ENCODE data around the gene PRRC2C. TPM values are rescaled to one million over a fixed set of nuclear protein-coding genes. Genes with fewer than 3 reads are reported as not detected.
"Not testable (repeated sequence)": the region's sequence is repeated elsewhere in the genome, so short reads cannot be mapped to it uniquely, and the experiment has no call there.

PRRC2C gene
- total RNA-seq, 1 experiment from 2014 or later = 27.6 TPM

DNA sequence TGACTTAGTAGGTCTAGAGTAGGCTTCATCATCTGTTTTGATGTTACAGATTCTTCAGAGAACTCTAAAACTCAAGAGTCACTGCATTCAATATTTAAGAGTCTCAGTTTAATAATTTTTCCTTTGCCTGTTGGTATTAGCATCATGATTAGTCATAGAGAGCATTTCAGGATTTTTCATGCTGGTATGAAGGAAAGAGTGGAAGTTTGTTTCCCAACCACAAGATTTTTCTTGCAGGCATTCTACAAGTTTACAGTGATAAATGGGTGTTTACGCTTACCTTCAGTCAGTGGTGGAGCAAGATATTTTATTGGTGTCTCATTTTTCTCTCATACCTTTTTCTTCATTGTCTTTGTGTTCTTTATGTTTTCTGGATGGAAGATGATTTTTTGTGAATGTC, 78.3 kb downstream of the PRRC2C start:
- in situ Hi-C loops (cut with HindIII; ENCODE audit: low pct_unique_long_range_greater_than_20kb, low sequenced_read_pairs) = no loop called here

DNA sequence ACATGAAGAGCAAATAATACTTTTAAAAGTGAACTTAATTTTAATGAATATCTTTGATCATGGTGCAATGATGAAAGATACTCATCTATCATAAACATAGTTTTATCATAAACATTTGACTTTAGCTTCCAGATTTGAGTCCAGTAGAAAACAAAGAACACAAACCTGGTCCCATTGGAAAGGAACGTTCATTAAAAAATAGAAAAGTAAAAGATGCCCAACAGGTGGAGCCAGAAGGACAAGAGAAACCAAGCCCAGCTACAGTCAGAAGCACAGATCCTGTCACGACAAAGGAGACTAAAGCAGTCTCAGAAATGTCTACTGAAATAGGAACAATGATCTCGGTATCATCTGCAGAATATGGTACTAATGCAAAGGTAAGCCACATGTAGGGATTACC, 81.1 kb downstream of the PRRC2C start:
- in situ Hi-C loops (cut with HindIII; ENCODE audit: low pct_unique_long_range_greater_than_20kb, low sequenced_read_pairs) = no loop called here
- DNase-seq (ENCODE audit: low read depth) = no peak

More for the DNA sequence above, 78.3 kb downstream of the PRRC2C start:
- no peak for DNase-seq (ENCODE audit: low read depth)

DNA sequence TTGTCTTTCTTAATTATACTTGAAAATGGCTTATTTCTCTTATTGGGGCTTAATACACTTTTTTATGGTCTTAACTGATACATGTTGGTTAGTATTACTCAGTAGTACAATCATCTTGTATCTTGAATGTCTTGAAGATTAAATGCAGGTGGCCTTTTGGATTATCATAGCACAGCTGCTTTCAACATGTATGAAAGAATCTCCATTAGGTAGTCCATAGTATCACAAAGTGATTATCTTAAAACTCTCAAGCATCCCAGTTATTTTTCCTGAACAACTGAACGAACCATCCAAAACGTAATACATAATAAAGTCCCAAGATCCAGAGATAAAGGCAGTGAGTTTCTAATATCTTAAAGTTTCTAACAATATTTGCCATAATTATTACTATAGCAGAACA, 85.0 kb downstream of the PRRC2C start:
- DNase-seq (ENCODE audit: low read depth) = no peak
- in situ Hi-C loops (cut with HindIII; ENCODE audit: low pct_unique_long_range_greater_than_20kb, low sequenced_read_pairs) = no loop called here

DNA sequence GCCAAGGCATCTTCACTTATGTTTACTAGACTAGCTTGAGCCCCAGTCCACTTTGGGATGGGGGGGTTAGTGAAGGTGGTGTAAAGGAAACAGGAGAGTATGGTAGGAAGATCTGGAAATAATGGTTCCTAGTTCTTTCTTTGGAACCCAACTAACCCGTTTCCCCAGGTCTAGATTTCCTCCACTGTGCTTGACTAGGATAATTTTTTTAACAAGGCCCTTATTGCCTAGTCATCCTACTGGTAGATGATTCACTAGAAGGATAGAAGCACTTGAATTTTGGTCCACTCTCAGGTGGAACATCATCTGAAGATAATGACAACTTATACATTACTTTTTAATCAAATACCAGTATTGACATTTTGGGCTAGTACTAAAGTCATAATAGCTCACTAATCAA, 90.8 kb downstream of the PRRC2C start:
- in situ Hi-C loops (cut with HindIII; ENCODE audit: low pct_unique_long_range_greater_than_20kb, low sequenced_read_pairs) = no loop called here
- peak; percentile 35 for DNase-seq (ENCODE audit: low read depth)

DNA sequence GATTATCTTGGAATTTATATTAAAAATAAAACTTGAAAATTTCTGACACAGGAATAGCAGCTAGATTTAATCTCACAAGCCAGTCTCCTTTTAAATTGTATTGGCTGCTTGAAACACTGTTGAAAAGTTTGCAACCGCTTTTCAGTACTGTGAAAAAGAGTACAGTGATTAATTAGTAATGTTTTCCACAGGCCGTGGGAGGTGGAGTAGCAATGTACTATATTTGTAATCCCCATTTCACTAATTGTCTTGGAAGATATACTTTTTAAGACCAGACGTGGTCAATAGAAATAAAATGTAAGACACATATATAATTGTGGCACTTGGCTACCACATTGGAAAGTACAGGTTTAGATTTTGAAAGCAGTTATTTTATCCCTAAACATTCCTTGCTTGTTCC, 95.9 kb downstream of the PRRC2C start:
- DNase-seq (ENCODE audit: low read depth) = no peak
- in situ Hi-C loops (cut with HindIII; ENCODE audit: low pct_unique_long_range_greater_than_20kb, low sequenced_read_pairs) = no loop called here

DNA sequence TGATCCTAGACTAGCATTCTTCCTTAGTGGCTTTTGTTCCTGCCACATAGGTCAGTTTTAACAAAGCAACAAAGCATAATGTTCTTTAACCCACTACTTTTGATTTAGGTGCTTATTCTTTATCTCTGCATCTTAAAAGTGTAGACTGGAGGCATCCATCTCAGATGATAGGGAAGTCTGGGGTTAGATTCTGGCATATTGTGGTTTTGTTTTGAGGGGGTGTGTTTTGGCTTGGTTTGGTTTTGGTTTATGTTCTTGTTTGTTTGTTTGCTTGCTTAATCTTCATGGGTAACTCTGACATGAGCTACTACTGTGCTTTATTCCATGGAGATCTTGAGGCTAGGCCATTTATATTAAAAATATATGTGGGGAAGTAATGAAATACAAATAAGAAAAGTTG, 96.4 kb downstream of the PRRC2C start:
- no peak for DNase-seq (ENCODE audit: low read depth)
- in situ Hi-C loops (cut with HindIII; ENCODE audit: low pct_unique_long_range_greater_than_20kb, low sequenced_read_pairs) = no loop called here

DNA sequence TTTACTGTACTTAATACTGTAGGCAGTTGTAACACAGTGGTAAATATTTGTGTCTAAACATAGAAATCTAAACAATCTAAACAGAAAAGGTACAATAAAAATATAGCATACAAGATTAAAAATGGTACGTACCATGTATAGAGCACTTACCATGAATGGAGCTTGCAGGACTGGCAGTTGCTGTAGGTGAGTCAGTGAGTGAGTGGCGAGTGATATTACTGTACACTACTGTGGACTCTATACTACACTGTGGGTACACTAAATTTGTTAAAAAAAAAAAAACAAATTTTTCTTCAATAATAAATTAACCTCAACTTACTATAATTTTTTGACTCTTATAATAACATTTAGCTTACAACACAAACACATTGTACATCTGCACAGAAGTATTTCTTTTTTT, 97.3 kb downstream of the PRRC2C start:
- DNase-seq (ENCODE audit: low read depth) = no peak

DNA sequence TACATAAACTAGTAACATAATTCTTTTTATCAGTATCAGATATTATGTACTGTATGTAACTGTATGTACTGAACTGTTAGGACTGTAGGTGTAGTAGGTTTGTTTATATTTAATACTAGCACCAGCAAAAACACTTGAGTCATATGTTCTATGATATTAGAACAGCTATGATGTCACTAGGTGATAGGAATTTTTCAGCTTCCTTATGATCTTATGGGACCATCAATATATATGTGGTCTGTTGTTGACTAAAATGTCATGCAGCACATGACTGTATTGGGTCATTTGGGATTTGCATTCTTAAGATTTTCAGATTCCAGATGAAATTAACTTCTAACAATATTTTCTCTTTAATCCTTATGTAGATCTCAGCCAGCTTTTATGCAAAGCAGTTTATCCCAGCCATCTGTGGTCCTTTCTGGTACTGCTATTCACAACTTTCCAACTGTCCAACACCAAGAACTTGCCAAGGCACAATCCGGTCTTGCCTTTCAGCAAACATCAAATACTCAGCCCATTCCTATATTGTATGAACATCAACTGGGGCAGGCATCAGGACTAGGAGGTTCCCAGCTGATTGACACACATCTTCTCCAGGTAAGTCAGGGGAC, 98.4 kb downstream of the PRRC2C start:
- in situ Hi-C loops (cut with HindIII; ENCODE audit: low pct_unique_long_range_greater_than_20kb, low sequenced_read_pairs) = no loop called here
- no peak for DNase-seq (ENCODE audit: low read depth)

More for the DNA sequence above, 97.3 kb downstream of the PRRC2C start:
- in situ Hi-C loops (cut with HindIII; ENCODE audit: low pct_unique_long_range_greater_than_20kb, low sequenced_read_pairs) = no loop called here

DNA sequence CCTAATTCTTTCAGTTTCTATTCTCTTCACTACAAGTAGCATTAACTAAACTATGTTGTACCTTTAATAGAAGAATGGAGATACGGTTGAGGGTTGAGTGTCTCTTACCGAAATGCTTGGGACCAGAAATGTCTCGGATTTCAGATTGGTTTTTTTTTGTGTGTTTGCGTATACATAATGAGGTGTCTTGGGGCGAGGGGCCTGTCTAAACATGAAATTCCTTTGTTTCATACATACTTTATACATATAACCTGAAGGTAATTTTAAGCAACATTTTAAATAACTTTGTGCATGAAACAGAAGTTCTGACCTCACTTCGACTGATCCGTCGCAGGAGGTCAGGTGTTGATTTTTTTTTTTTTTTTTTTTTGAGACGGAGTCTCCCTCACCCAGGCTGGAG, 100.4 kb downstream of the PRRC2C start:
- in situ Hi-C loops (cut with HindIII; ENCODE audit: low pct_unique_long_range_greater_than_20kb, low sequenced_read_pairs) = no loop called here
- no peak for DNase-seq (ENCODE audit: low read depth)

DNA sequence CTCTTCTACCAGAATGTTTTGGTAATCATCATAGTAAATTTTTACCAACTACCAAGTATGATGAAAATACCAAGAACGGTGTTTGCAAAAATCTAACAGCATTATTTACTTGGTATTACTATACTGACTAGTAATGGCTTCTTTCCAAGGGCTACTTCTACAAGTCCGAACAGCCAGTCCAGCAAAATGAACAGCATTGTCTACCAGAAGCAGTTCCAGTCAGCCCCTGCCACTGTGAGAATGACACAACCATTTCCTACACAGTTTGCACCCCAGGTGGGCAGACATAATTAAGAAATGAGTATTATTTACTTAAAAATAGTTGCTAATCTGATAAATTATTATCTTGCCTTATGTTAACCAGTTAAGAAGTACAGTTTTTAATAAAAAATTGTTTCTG, 102.9 kb downstream of the PRRC2C start:
- in situ Hi-C loops (cut with HindIII; ENCODE audit: low pct_unique_long_range_greater_than_20kb, low sequenced_read_pairs) = no loop called here
- no peak for DNase-seq (ENCODE audit: low read depth)

DNA sequence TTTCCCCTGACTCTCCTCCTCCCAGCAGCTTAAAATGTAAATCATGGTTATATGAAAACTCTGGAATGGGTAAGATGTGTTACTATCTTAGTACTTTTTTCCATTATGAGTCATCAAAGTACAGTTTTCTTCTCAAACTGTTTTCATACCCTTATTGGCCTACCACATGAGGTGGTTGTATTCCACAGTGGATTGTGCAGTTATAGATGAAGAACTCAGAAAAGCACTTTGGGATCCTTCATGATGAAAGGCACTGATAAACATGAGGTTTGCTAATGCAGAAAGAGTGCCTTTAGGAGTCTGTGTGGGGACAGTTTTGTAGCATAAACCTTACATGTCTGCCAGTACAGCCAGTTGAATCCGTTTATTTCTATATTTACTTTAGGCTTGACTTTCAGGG, 104.7 kb downstream of the PRRC2C start:
- DNase-seq (ENCODE audit: low read depth) = no peak
- in situ Hi-C loops (cut with HindIII; ENCODE audit: low pct_unique_long_range_greater_than_20kb, low sequenced_read_pairs) = no loop called here

DNA sequence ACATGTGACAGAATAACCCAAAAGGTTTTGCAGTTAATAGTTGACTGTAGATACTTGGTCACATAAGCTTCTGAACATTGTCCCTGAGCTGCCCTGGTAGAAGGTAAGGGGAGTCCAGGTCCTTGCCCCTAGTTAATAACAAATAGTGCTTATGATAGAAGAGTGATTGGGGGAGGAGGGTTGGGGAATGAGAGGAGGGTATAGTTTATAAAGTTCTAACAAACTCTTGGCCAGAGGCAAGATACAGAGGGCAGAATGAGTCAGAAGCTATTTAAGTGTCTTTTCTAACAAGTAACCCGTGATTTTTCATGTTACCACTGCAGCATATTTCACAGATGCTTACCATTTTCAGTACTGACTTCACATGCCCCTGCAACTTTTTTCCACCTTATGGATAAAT, 110.0 kb downstream of the PRRC2C start:
- in situ Hi-C loops (cut with HindIII; ENCODE audit: low pct_unique_long_range_greater_than_20kb, low sequenced_read_pairs) = no loop called here
- DNase-seq (ENCODE audit: low read depth) = no peak

DNA sequence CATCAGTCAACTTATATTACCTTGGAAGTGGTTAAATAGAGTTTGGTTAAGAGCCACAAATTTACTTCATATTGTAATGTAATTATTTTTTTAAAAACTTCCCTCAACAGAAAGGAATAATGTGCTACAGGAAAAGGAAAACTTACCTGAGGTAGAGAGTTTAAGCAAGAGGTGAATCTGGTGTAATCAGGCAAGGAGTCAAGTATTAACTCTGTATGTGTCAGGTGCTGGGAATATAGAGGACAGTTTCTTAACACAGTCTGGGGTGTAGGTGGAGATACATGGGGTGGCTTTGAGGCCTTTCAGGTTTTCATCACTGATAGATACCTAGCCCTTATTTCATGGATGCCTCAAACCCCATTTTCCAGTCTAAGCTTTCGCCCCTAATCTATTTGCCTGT, 110.8 kb downstream of the PRRC2C start:
- in situ Hi-C loops (cut with HindIII; ENCODE audit: low pct_unique_long_range_greater_than_20kb, low sequenced_read_pairs) = no loop called here
- DNase-seq (ENCODE audit: low read depth) = no peak

DNA sequence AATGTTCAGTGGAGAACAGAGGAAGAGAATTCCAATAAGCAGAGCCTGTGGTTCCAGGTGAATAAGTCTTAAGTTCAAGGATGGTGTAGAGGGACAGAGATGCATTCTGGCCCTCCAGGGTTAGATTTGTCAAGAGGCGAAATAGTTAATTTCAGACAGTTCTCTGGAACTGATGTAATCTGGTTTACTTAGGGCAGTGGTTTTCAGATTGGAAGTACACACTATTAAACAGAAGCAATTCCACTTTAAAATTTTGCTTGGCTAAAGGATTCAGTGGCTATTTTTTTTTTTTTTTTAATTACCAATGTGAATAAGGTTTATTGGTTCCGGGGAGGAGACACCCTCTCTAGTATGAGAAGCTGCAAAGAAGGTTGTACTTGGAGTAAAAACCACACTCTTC, 111.4 kb downstream of the PRRC2C start:
- DNase-seq (ENCODE audit: low read depth) = no peak
- in situ Hi-C loops (cut with HindIII; ENCODE audit: low pct_unique_long_range_greater_than_20kb, low sequenced_read_pairs) = no loop called here

DNA sequence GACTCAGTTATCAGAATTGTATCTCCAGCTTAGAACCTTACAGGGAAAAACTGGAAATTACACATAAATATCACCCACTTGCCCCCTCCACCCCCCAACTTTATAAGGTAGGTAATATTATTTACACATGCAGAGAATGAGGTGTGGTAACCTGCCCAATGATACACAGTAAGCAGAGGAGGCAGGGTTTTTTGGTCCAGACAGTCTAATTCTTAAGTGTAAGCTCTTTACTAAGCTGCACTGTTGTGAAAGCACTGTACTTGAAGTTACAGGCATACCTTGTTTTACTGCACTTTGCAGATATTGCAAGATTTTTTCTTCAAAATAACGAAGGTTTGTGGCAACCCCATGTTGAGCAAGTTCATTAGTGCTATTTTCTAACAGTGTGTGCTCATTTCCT, 111.9 kb downstream of the PRRC2C start:
- no peak for DNase-seq (ENCODE audit: low read depth)
- in situ Hi-C loops (cut with HindIII; ENCODE audit: low pct_unique_long_range_greater_than_20kb, low sequenced_read_pairs) = no loop called here

DNA sequence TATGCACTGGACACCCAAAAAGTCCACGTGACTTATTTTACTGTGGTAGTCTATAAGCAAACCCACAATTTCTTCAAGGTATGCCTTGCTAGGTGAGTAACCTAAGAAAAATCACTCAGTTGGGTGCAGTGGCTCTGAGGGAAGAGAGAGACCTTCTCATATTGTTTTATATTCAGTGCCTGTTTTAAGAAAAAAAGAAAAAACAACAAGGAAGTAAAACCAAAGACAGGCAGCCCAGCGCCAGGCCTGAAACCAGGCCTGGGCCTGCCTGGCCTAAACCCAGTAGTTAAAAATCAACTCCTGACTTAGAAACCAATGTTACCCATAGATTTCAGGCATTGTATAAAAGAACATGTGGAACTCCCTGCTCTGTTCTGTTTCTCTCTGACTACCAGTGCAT, 115.0 kb downstream of the PRRC2C start:
- DNase-seq (ENCODE audit: low read depth); in situ Hi-C loops (cut with HindIII; ENCODE audit: low pct_unique_long_range_greater_than_20kb, low sequenced_read_pairs): not testable (repeated sequence)

DNA sequence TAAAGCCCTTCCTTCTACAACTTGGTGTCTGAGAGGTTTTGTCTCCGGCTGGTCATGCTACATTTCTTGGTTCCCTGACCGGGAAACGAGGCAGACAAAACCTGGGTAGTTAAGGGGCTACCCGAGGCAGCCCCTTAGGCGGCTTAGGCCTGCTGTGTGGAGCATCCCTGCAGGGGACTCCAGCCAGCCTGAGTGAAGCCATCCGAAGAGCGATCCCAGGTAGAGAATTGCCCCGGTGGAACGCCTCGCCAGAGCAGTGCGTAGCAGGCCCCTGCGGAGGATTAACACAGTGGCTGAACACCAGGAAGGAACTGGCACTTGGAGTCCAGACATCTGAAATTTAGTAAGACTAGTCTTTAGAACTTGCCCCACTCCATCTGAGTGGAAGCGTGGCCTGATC, 115.5 kb downstream of the PRRC2C start:
- in situ Hi-C loops (cut with HindIII; ENCODE audit: low pct_unique_long_range_greater_than_20kb, low sequenced_read_pairs) = no loop called here
- no peak for DNase-seq (ENCODE audit: low read depth)

DNA sequence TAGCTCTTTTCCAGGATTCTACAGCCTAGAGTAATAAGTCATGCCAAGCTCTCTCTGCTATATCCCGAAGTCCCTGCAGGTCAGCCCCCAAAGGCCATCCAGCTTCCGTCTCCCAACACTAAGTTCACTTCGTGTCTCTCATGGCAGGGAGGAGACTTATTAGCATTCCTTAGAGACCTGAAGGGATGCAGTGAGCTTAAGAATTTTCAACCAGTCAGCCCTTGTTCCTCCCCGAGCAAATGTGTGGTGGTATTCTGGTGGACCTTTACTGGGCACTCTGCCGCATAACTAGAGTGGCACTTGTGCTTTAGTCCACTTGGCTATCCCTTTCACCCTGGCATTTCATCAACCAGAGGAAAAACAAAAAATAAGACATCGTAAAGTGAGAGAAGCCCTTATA, 117.7 kb downstream of the PRRC2C start:
- DNase-seq (ENCODE audit: low read depth); in situ Hi-C loops (cut with HindIII; ENCODE audit: low pct_unique_long_range_greater_than_20kb, low sequenced_read_pairs): not testable (repeated sequence)

DNA sequence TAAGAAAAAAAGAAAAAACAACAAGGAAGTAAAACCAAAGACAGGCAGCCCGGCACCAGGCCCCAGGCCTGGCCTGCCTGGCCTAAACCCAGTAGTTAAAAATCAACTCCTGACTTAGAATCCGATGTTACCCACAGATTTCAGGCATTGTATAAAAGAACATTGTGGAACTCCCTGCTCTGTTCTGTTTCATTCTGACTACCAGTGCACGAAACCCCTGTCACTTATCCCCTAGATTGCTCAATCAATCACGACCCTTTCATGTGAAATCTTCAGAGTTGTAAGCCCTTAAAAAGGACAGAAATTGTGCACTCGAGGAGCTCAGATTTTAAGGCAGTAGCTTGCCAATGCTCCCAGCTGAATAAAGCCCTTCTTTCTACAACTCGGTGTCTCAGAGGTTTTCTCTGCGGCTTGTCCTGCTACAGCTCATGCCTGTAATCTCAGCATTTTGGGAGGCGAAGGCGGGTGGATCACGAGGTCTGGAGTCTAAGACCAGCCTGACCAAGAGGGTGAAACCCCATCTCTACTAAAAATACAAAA, 121.1 kb downstream of the PRRC2C start:
- in situ Hi-C loops (cut with HindIII; ENCODE audit: low pct_unique_long_range_greater_than_20kb, low sequenced_read_pairs) = no loop called here
- DNase-seq (ENCODE audit: low read depth) = no peak

DNA sequence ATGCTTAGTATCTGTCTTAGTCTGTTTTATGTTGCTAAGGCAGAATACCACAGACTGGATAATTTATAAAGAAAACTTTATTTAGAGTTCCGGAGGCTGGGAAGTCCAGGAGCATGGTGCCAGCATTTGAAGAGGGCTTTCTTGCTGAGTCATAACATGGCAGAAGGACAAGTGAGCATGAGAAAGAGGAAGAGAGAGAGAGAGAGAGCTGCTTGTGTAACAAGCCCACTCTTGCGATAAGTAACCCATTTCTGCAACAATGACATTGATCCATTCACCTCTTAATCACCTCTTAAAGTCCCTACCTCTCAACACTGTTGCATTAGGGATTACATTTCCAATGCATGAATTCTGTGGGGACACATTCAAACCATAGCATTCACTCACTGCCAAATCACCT, 125.1 kb downstream of the PRRC2C start:
- in situ Hi-C loops (cut with HindIII; ENCODE audit: low pct_unique_long_range_greater_than_20kb, low sequenced_read_pairs) = no loop called here
- peak; percentile 14 for DNase-seq (ENCODE audit: low read depth)
